Left forelimb (tissue), 1 donor: ENCODE data around the gene KRTCAP2.
"Not testable (repeated sequence)": the region's sequence is repeated elsewhere in the genome, so short reads cannot be mapped to it uniquely, and the experiment has no call there.

ENCODE experiments used
- DNase-seq: peaks from one replicate; pipeline ENCODE4 v3.0.0-alpha.2; 2018; ENCODE audit warnings: low spot score

The KRTCAP2 gene

GRCh38 chr1:155168456-155169210 is 4.5 kb downstream of the KRTCAP2 start:
- peak; percentile 30 for DNase-seq

DNA sequence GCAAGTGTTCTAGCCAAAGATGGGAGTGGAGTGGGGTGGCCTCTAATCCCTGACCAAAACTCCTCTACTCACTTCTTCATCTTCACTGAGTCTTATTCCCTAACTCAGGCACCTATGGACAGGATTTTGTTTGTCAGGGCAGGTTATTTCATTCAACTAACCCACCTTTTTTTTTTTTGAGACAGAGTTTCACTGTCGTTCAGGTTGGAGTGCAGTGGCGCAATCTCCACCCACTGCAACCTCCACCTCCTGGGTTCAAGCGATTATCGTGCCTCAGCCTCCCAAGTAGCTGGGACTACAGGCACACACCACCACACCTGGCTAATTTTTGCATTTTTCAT is 5.0 kb downstream of the KRTCAP2 start:
- DNase-seq, result not testable (repeated sequence)

GRCh38 chr1:155167166-155168104 is 5.7 kb downstream of the KRTCAP2 start:
- peak; percentile 85 for DNase-seq

- peak; percentile 71 for DNase-seq
Observed at GRCh38 chr1:155166471-155167165, 6.5 kb downstream of the KRTCAP2 start.

DNA sequence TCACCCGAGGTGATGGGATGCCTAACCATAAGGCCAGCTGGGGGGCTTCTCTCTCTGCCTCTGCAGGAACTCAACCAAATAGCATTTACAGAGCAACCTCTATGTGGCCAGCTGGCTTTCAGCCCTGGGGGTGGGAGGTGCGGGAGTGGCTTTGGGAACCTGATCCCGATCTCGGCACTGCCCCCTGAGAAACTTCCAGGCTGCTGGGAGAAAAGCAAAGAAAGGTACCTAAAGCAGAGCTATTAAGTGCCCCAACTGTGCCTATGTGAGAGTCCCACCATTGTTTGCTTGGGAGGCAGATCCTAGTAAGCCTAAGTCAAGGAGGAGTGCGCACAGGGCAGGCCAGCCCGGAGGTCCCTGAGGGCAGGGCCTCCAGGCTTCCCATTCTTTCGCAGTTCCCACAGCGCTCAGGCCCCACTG is 7.0 kb downstream of the KRTCAP2 start:
- DNase-seq, result peak; percentile 64

DNA sequence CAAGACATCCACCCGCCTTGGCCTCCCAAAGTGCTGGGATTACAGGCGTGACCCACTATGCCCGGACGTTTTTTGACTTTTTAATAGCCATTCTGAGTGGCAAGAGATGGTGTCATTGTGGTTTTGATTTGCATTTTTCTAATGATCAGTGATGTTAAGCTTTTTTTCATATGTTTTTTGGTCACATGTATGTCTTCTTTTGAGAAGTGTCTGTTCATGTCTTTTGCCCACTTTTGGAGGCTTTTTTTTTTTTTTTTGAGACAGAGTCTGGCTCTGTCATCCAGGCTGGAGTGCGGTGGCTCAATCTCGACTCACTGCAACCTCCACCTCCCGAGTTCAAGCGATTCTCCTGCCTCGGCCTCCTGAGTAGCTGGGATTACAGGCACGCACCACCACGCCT is 8.5 kb downstream of the KRTCAP2 start:
- DNase-seq, result peak; percentile 6

- not testable (repeated sequence) for DNase-seq
Observed at GRCh38 chr1:155163785-155164184, 9.3 kb downstream of the KRTCAP2 start.

DNA sequence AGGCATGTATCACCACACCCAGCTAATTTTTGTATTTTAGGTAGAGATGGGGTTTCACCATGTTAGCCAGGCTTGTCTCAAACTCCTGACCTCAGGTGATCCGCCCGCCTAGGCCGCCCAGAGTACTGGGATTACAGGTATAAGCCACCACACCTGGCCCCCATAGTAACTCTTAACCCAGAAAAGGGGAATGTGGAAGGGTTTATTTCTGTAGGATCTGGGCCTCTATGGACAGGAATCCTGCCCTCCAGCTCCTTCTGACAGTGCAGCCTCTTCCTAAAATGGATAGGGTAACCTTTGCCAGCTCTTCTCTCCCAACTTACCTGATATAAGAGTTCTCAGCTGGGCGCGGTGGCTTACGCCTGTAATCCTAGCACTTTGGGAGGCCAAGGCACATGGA is 10.5 kb downstream of the KRTCAP2 start:
- DNase-seq, result not testable (repeated sequence)

GRCh38 chr1:155160128-155160527 is 13.0 kb downstream of the KRTCAP2 start:
- peak; percentile 36 for DNase-seq

- DNase-seq, result no peak
Observed at GRCh38 chr1:155158991-155159390, 14.1 kb downstream of the KRTCAP2 start.

GRCh38 chr1:155155996-155156643 is 17.0 kb downstream of the KRTCAP2 start:
- DNase-seq, result not testable (repeated sequence)

DNA sequence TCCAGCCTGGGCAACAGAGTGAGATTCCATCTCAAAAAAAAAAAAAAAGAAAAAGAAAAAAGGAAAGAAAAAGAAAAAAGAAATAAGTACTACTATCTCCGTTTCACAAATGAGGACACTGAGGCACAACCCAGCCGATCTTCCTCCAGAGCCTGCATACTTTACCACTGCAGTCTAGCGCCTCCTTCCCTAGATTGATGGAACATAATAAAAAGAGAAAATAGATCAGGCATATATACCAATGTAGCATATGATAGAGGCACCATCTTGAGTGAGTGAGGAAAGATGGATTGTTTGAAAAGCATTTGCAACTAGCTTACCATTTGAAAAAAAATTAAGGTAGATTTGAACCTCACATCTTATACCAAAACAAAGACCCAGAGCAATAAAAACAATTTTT is 27.6 kb downstream of the KRTCAP2 start:
- DNase-seq, result no peak

DNA sequence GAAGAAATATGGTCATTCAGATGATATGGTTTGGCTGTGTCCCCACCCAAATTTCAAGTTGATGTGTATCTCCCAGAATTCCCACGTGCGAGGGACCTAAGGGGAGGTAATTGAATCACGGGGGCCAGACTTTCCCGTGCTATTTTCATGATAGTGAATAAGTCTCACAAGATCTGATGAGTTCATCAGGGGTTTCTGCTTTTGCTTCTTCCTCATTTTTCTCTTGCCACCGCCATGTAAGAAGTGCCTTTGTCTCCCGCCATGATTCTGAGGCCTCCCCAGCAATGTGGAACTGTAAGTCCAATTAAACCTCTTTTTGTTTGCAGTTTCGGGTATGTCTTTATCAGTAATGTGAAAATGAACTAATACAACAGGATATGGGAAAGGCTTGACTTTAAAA is 31.4 kb downstream of the KRTCAP2 start:
- no peak for DNase-seq

- DNase-seq, result no peak
Observed at GRCh38 chr1:155140630-155140953, 32.5 kb downstream of the KRTCAP2 start.

- peak; percentile 93 for DNase-seq
Observed at GRCh38 chr1:155139895-155140629, 33.0 kb downstream of the KRTCAP2 start, which contains the start of gene DPM3. DPM3 (minus strand) TSS chr1:155140531; CDS start chr1:155140240, 291 bp downstream.

- no peak for DNase-seq
Observed at GRCh38 chr1:155137154-155137949, 35.8 kb downstream of the KRTCAP2 start.

- DNase-seq, result no peak
Observed at GRCh38 chr1:155136748-155137147, 36.4 kb downstream of the KRTCAP2 start.

- peak; percentile 98 for DNase-seq
Observed at GRCh38 chr1:155135415-155136028, 37.6 kb downstream of the KRTCAP2 start, which contains the start of gene SLC50A1. SLC50A1 (plus strand) TSS chr1:155135852; CDS start chr1:155135912, 60 bp downstream.

DNA sequence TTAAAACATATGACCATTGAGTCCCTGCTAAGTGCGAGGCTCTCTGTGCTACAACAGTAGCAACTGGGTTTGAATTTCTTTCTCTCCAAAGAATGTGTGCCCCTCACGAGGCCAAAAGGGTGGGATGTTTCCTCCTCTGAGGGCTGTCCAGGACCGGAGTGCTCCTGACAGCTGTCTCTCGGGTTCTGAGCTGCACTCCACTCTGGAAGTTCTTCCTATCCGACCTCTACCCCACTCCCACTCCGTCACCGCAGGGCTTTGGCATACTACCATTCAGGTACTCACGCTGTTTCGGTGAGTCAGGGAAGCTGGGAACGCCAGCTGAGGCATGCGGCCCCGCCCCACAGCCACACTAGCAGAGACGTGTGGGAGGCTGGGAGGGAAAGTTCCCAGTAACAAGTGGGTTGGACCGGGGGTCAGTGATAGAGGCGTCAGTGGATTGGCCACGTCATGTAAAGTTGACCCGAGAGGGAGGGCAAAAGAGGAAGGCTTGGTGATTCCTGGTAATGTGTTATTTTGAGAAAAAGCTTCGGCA is 38.2 kb downstream of the KRTCAP2 start:
- DNase-seq, result peak; percentile 83
